ENCODE data around the gene TMEM214. TPM values are rescaled to one million over a fixed set of nuclear protein-coding genes. Genes with fewer than 3 reads are reported as not detected.

The TMEM214 gene
- 33.5 TPM for total RNA-seq

DNA sequence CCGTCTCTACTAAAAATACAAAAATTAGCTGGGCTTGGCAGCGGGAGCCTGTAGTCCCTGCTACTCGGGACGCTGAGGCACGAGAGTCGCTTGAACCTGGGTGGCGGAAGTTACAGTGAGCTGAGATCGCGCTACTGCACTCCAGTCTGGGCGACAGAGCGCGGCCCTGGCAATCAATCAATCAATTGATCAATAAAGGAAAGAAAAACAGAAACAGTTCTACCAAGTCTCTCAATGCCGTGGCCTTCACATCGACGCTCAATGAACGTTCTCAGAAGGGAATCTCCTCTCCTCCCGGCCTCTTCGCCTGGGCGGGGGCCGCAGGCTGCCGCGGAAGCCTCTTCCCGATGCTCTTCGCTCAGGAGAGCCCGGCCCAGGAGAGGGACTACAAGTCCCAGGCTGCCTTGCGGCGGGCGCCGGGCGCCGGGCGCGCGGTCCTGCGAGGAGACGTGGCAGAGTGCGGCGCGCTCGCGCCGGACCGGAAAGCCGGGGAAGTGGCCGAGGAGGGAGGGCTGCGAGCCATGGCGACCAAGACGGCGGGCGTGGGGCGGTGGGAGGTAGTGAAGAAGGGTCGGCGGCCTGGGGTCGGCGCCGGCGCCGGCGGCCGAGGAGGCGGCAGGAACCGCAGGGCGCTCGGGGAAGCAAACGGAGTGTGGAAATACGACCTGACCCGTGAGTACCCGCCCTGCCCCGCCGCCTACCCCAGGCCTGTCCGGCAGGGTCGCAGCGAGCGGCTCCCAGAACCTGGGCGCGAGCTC, at the start of gene TMEM214:
TMEM214 (plus strand) TSS at position 471 of the 758 bp plus-strand sequence; CDS start at position 522, 51 bp downstream.

GRCh38 chr2:27050996-27051901, 18.5 kb downstream of the TMEM214 start, which contains the start of gene AGBL5:
Gene AGBL5 (plus strand): TSS chr2:27051668. CDS start chr2:27052959, 1,291 bp downstream.

GRCh38 chr2:27071277-27071989, 38.7 kb downstream of the TMEM214 start, which contains the start of gene OST4:
Gene OST4 (minus strand): TSS chr2:27071654.

DNA sequence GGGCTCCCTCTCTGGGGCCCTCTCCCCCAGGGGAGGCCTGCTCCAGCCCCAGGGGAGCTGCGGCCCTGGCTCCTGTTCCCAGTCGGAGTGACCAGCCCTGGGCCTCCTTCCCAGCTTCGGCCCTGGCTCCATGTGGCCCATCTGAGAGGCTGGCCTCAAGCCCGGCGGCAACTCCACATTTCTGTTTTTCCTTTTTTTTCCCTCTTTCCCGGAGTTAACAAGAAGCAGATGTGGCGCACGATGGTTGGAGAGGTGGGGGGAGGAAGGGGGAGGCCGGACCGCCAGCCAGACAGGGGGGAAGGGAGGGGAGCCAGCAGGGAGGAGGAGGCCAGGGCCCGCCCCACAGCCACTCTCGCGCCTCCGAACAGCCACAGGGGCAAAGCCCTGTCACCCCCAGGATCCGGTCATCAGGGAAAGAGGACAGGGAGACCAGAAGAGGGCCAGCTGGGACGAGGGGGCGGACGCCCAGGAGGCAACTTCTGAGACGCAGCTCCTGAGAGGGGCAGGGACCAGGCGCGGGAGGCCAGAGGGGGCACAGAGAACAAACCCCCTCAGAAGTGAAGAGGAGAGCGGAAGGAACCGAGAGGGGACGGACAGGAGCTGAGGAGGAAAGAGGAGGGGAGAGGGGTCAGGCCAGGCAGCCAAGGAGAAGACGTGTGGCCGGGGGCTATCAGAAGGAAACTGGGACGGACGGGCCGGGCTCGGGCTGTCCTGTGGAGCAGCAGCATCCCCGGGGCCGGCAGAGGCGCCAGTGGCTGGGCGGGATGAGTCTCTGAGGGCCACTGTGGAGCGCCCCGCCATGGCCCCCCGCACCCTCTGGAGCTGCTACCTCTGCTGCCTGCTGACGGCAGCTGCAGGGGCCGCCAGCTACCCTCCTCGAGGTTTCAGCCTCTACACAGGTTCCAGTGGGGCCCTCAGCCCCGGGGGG, 45.8 kb downstream of the TMEM214 start, which contains the start of gene EMILIN1:
EMILIN1 (plus strand) TSS at position 349 of the 928 bp plus-strand sequence; CDS start at position 800, 451 bp downstream.

GRCh38 chr2:27086724-27087593, 54.2 kb downstream of the TMEM214 start, which contains the start of gene KHK:
Gene KHK (plus strand): TSS chr2:27086772. CDS start chr2:27087260, 488 bp downstream.

Other genes starting within 250 kb of the TMEM214 start
- gene CENPA, start 246.9 kb upstream of the TMEM214 start, total RNA-seq: 5.3 TPM
- 2.1 TPM for gene DPYSL5, start 184.8 kb upstream of the TMEM214 start, total RNA-seq
- 7.0 TPM for gene MAPRE3, start 62.3 kb upstream of the TMEM214 start, total RNA-seq
- 31.6 TPM for gene AGBL5, start 18.7 kb downstream of the TMEM214 start, total RNA-seq
- gene OST4, start 38.7 kb downstream of the TMEM214 start, total RNA-seq: 166 TPM
- gene EMILIN1, start 45.6 kb downstream of the TMEM214 start, total RNA-seq: 164 TPM
- 18.2 TPM for gene KHK, start 53.8 kb downstream of the TMEM214 start, total RNA-seq
- 3.6 TPM for gene CGREF1, start 86.2 kb downstream of the TMEM214 start, total RNA-seq
- 0.47 TPM for gene ABHD1, start 90.8 kb downstream of the TMEM214 start, total RNA-seq
- gene PREB, start 101.7 kb downstream of the TMEM214 start, total RNA-seq: 27.2 TPM
- gene PRR30, start 106.4 kb downstream of the TMEM214 start, total RNA-seq: not detected
- 0.35 TPM for gene TCF23, start 116.0 kb downstream of the TMEM214 start, total RNA-seq
- 146 TPM for gene ATRAID, start 179.1 kb downstream of the TMEM214 start, total RNA-seq
- 31.8 TPM for gene SLC5A6, start 179.3 kb downstream of the TMEM214 start, total RNA-seq
- gene CAD, start 184.4 kb downstream of the TMEM214 start, total RNA-seq: 52.7 TPM
- gene SLC30A3, start 230.1 kb downstream of the TMEM214 start, total RNA-seq: 2.2 TPM
- 0.12 TPM for gene DNAJC5G, start 242.5 kb downstream of the TMEM214 start, total RNA-seq
- 10.4 TPM for gene TRIM54, start 249.5 kb downstream of the TMEM214 start, total RNA-seq